Fibroblast of the aortic adventitia (primary cell): Measurements from ENCODE around the gene PPP1R13B. TPM values are rescaled to one million over a fixed set of nuclear protein-coding genes. Genes with fewer than 3 reads are reported as not detected.

Experiments used
- DNase-seq: peaks from one replicate; pipeline ENCODE4 v3.0.0-alpha.2; 2010; ENCODE audit warnings: low read depth
- H3K4me3 ChIP-seq: 2 replicates; pipeline ENCODE4 v1.5.1; 2011; ENCODE audit warnings: low read depth, mild to moderate bottlenecking, control low read depth, low read length, moderate library complexity
- total RNA-seq: library from RNA; depleted of rRNA; stranded (reverse); fragments of >200 nt; gene quantifications from 2 replicates; pipeline ENCODE4 v1.2.3, GENCODE V29; 2012; ENCODE audit warnings: low replicate concordance
- TF ChIP-seq, protein P1 (sequence below): IDR thresholded peaks from 2 replicates; pipeline ENCODE4 v1.5.1; 2011; ENCODE audit warnings: mild to moderate bottlenecking, low read length, control low read depth, inconsistent platforms; ENCODE audit not compliant: insufficient read depth

Gene PPP1R13B, protein sequence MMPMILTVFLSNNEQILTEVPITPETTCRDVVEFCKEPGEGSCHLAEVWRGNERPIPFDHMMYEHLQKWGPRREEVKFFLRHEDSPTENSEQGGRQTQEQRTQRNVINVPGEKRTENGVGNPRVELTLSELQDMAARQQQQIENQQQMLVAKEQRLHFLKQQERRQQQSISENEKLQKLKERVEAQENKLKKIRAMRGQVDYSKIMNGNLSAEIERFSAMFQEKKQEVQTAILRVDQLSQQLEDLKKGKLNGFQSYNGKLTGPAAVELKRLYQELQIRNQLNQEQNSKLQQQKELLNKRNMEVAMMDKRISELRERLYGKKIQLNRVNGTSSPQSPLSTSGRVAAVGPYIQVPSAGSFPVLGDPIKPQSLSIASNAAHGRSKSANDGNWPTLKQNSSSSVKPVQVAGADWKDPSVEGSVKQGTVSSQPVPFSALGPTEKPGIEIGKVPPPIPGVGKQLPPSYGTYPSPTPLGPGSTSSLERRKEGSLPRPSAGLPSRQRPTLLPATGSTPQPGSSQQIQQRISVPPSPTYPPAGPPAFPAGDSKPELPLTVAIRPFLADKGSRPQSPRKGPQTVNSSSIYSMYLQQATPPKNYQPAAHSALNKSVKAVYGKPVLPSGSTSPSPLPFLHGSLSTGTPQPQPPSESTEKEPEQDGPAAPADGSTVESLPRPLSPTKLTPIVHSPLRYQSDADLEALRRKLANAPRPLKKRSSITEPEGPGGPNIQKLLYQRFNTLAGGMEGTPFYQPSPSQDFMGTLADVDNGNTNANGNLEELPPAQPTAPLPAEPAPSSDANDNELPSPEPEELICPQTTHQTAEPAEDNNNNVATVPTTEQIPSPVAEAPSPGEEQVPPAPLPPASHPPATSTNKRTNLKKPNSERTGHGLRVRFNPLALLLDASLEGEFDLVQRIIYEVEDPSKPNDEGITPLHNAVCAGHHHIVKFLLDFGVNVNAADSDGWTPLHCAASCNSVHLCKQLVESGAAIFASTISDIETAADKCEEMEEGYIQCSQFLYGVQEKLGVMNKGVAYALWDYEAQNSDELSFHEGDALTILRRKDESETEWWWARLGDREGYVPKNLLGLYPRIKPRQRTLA
- 1.2 and 4.2 TPM in 2 replicates for total RNA-seq

DNA sequence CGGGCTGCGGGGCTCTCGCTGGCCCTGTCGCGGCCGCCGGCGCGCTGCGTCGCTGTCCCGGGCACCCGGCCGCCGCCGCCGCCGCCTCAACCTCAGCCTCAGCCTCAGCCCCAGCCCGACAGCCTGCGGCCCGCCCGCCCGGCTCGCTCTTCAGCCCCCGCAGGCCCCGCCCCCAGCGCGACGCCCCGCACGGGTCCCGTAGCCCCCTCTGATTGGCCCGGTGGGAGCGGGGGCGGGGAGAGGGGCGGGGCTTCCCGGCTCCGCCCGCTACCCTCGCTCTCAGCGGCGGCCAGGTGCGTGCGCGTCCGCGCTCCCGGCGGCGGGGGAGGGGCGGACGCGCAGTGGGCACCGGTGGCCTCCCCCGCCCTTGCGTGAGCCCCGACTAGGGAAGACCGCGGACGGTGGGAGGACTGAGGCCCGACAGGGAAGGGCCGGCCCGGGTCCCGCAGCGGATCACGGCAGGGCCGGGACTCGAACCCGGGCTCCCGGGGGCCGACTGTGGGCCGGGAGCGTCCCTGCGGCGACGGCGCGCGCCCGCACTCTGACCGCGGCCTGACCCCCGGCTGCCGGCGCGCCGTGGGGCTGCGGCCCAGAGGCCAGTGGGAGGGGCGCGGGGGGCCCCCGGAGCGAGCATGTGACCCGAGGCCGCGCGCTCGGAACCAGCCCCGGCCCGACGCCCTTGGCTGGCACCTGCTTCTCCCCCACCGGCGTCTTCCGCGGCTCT lies at the start of gene PPP1R13B:
PPP1R13B (minus strand) TSS at position 125 of the 724 bp plus-strand sequence. CDS start 268 bp downstream, outside the sequence.
- peak within 1 kb of the TSS; percentile 79 for H3K4me3 ChIP-seq

DNA sequence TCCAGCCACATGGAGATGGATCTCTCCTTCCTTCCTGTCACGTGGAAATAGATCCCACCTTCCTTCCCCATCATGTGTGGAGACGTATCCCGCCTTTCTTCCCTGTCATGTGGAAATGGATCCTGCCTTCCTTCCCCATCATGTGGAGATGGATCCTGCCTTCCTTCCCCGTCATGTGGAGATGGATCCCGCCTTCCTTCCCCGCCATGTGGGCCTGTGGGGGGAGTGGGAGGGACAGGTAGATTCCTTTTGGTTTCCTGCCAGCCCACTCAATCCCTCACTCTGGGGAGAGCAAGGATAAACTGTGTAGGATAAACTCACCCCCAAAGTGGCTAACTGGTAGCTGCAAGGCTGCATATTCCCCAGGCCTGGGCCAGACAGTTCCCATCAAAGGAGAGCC lies 49.2 kb upstream of the PPP1R13B start:
- DNase-seq, result no peak
- H3K4me3 ChIP-seq, result no peak overlapping the region
- TF ChIP-seq, protein P1, sequence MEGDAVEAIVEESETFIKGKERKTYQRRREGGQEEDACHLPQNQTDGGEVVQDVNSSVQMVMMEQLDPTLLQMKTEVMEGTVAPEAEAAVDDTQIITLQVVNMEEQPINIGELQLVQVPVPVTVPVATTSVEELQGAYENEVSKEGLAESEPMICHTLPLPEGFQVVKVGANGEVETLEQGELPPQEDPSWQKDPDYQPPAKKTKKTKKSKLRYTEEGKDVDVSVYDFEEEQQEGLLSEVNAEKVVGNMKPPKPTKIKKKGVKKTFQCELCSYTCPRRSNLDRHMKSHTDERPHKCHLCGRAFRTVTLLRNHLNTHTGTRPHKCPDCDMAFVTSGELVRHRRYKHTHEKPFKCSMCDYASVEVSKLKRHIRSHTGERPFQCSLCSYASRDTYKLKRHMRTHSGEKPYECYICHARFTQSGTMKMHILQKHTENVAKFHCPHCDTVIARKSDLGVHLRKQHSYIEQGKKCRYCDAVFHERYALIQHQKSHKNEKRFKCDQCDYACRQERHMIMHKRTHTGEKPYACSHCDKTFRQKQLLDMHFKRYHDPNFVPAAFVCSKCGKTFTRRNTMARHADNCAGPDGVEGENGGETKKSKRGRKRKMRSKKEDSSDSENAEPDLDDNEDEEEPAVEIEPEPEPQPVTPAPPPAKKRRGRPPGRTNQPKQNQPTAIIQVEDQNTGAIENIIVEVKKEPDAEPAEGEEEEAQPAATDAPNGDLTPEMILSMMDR, result no peak

More for the DNA sequence above, at the start of gene PPP1R13B:
- peak; percentile 72 for DNase-seq
- TF ChIP-seq, protein P1, result no peak

DNA sequence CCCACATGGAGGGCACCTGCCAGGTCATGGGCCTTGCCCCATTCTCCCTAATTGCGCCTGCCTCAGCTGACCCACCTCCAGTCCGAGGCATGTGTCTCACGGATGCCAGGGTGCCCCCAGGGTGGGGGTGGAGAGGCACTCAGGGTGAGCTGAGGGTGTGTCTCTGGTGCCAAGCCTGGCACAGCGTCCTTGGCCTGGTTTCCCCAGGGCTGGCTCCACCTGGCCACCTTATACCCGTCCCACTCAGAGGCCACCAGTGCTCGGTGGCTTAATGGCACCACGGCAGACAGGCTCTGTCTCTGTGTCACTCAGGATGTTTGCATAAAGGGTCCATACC lies 47.3 kb upstream of the PPP1R13B start:
- TF ChIP-seq, protein P1, result no peak
- no peak overlapping the region for H3K4me3 ChIP-seq
- no peak for DNase-seq

DNA sequence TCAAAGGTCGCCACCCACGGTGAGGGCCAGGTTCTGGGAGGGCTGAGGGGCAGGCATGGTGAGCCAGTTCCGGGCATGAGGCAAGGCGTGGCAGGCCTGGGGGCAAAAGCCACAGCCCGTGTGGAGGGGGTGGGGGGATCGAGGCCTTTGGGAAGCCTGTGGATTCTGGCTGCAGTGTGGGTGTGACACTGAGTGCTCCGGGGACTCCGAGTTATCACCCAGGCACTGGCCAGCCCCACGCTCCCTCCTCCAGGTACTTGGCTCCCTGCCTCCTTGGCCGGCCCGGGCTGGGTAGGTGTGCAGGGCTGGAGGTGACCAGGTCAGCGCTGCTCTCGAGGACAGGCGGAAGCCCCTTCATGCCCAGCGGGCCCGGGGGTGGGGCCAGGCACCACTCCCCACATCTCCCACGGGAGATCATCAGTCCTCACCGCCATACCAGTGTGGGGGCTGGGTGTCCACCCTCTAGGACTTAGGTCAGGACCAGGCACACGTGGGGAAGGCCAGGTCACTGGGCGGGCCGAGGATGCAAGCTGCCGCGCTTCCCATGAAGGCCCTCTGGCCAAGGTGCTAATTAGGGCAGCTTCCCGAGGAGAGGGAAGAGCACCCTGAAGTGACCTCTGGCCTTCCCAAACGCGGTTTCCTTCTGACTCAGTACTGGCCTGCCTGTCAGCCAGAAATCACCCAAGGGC lies 46.8 kb upstream of the PPP1R13B start:
- no peak overlapping the region for H3K4me3 ChIP-seq
- TF ChIP-seq, protein P1, result no peak
- no peak for DNase-seq

DNA sequence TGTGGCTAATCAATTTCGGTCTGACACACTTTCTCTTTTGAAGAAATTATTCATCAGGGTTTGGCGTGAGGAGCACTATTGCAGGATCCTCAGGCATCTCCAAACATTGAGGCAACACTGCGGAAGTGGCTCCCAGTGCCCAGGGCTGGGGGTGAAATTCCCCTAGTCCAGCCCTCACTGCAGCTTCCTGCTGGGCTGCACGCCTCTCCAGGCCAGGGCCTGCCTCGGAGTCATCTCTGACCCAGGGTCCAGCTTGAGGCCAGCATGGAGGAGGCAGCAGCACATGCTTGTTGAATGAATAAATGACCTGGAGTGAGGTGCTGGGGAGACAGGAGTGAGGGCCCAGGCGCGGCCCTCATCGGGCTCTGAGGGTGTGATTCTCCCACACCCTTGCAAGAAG lies 44.9 kb upstream of the PPP1R13B start:
- TF ChIP-seq, protein P1, result no peak
- H3K4me3 ChIP-seq, result no peak overlapping the region
- DNase-seq, result no peak
